Thyroid gland (tissue), 4 donors: ENCODE data around the gene MRPL42. TPM values are rescaled to one million over a fixed set of nuclear protein-coding genes. Genes with fewer than 3 reads are reported as not detected.

ENCODE experiments used
- DNase-seq, 2 donors: peaks; one replicate each; pipeline ENCODE4 v3.0.0-alpha.2; 2019
- H3K27ac ChIP-seq, 3 donors: fragments of 200-600 bp; sonication (generic); 1 replicate in 2 of 3; 2 replicates in 1 of 3; pipeline ENCODE4 v1.5.1; 2016 to 2019; ENCODE audit warnings: mild to moderate bottlenecking in 1 of 3, moderate library complexity in 1 of 3
- H3K27me3 ChIP-seq: fragments of 200-600 bp; sonication (generic); one replicate; pipeline ENCODE4 v1.5.1; 2019
- H3K36me3 ChIP-seq, 2 donors: fragments of 200-600 bp; sonication (generic); one replicate each; pipeline ENCODE4 v1.5.1; 2016 to 2019
- H3K4me1 ChIP-seq, 2 donors: fragments of 200-600 bp; sonication (generic); one replicate each; pipeline ENCODE4 v1.5.1; 2017 to 2019
- H3K4me3 ChIP-seq, 3 donors: fragments of 200-600 bp; sonication (generic); replicated peaks in 1 of 3; 1 replicate in 2 of 3; 2 replicates in 1 of 3; pipeline ENCODE4 v1.5.1; 2016; ENCODE audit warnings: mild to moderate bottlenecking in 1 of 3
- H3K9me3 ChIP-seq: fragments of 200-600 bp; sonication (generic); one replicate; pipeline ENCODE4 v1.5.1; 2017
- POLR2A ChIP-seq, 2 donors: fragments of 450-650 bp; IDR thresholded peaks; one replicate each; pipeline ENCODE4 v1.6.1; 2017; ENCODE audit warnings: antibody characterized with exemption in 2 of 2, mild to moderate bottlenecking in 2 of 2, moderate library complexity in 1 of 2
- WGBS, 2 donors: methylation state at CpG; one replicate each; pipeline ENCODE4 v1.1.5; 2017; 5-methylcytosine and 5-hydroxymethylcytosine counted together
- intact Hi-C: fragments of 100-400 bp; cut with DNase I; formaldehyde crosslinking; loops from one replicate; pipeline ENCODE4 v1.15.1; 2023
- total RNA-seq, 4 donors: library from RNA; depleted of rRNA; stranded (reverse); fragments of >200 nt; gene quantifications; one replicate each; pipeline ENCODE4 v1.2.3, GENCODE V29; 2016
- TF ChIP-seq, protein P1 (sequence below), 6 experiments: fragments of 200-600 bp in 3 of 6; fragments of 450-650 bp in 3 of 6; sonication (generic) in 3 of 6; IDR thresholded peaks; one replicate each; pipeline ENCODE4 v1.5.1; 2016 to 2019; ENCODE audit warnings: antibody characterized with exemption in 6 of 6, mild to moderate bottlenecking in 2 of 6, inconsistent platforms in 1 of 6, moderate library complexity in 1 of 6

The MRPL42 gene
- total RNA-seq, 4 donors from 2014 or later, result 42.1 to 71.8 (median 64.0) TPM

DNA sequence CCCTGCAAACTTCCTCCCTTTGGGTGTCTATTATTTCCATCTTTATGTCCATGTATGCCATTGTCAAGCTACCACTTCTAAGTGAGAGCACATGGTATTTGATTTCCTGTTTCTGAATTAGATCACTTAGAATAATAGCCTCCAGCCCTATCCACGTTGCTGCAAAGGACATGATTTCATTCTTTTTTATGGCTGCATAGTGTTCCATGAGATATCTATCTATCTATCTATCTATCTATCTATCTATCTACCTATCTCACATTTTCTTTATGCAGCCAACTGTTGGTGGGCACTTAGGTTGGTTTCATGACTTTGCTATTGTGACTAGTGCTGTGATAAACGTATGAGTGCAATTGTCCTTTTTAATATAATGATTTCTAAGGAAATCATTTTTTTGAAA lies 11.2 kb upstream of the MRPL42 start:
- no peaks in the 10 kb centered on the region for H3K4me1 ChIP-seq
- 76 to 77% methylated on average over 2 of the region's 2 CpGs for WGBS, 2 donors
- no peaks in the 10 kb centered on the region for H3K27me3 ChIP-seq
- no peaks in the 10 kb centered on the region for H3K9me3 ChIP-seq
- DNase-seq, result no peak
- intact Hi-C loops, result no loop called here
- H3K27ac ChIP-seq, result no peak overlapping the region
- TF ChIP-seq, protein P1, sequence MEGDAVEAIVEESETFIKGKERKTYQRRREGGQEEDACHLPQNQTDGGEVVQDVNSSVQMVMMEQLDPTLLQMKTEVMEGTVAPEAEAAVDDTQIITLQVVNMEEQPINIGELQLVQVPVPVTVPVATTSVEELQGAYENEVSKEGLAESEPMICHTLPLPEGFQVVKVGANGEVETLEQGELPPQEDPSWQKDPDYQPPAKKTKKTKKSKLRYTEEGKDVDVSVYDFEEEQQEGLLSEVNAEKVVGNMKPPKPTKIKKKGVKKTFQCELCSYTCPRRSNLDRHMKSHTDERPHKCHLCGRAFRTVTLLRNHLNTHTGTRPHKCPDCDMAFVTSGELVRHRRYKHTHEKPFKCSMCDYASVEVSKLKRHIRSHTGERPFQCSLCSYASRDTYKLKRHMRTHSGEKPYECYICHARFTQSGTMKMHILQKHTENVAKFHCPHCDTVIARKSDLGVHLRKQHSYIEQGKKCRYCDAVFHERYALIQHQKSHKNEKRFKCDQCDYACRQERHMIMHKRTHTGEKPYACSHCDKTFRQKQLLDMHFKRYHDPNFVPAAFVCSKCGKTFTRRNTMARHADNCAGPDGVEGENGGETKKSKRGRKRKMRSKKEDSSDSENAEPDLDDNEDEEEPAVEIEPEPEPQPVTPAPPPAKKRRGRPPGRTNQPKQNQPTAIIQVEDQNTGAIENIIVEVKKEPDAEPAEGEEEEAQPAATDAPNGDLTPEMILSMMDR (IDR thresholded peaks at IDR 0.05), result no peak
- no peak for TF ChIP-seq POLR2A (IDR thresholded peaks at IDR 0.05)
- H3K36me3 ChIP-seq, result no peaks in the 10 kb centered on the region
- no peak overlapping the region for H3K4me3 ChIP-seq

DNA sequence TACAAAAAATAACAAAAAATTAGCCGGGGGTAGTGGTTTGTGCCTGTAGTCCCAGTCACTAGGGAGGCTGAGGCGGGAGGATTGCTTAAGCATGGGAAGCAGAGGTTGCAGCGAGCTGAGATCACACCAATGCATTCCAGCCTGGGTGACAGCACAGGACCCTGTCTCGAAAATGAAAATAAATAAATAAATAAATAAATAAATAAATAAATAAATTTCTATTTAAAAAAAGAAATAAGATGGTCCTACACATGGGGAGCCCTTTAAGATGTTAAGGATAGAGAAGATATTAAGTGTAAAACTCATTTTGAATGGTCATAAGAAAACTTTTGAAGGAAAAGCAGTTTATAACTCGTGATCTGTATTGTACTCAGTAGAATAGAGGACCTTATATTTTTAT lies 8.2 kb upstream of the MRPL42 start:
- WGBS, 2 donors, result 94 to 95% methylated on average over 5 of the region's 5 CpGs
- Histone ChIP-seq H3K4me3 (no peak overlapping the region), H3K4me1 (no peaks in the 10 kb centered on the region), H3K36me3 (no peaks in the 10 kb centered on the region), H3K27me3 (no peaks in the 10 kb centered on the region), H3K9me3 (no peaks in the 10 kb centered on the region), H3K27ac (no peak overlapping the region)
- TF ChIP-seq POLR2A (IDR thresholded peaks at IDR 0.05), result no peak
- TF ChIP-seq, protein P1 (IDR thresholded peaks at IDR 0.05), result no peak
- intact Hi-C loops, result no loop called here
- DNase-seq, result no peak

DNA sequence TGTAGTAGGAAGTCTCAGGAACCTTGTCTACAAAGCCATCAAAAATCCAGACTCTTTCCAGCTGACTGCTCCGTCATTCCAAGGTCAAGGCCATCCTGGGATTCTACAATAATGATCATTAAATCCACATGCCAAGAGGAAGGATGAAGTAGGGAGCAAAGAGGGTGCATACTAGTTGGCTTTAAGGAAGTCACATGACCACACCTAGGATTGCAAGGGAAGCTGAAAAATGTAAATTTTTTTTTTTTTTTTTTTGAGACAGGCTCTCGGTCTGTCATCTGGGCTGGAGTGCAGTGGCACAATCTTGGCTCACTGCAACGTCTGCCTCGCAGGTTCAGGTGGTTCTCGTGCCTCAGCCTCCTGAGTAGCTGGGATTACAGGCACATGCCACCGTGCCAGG lies 7.3 kb upstream of the MRPL42 start:
- WGBS, 2 donors, result 69 to 80% methylated on average over 6 of the region's 6 CpGs
- Histone ChIP-seq H3K9me3 (no peaks in the 10 kb centered on the region), H3K4me3 (no peak overlapping the region), H3K4me1 (no peaks in the 10 kb centered on the region), H3K27me3 (no peaks in the 10 kb centered on the region), H3K27ac (no peak overlapping the region), H3K36me3 (no peaks in the 10 kb centered on the region)
- intact Hi-C loops, result no loop called here
- TF ChIP-seq, protein P1 (IDR thresholded peaks at IDR 0.05), result no peak
- TF ChIP-seq POLR2A (IDR thresholded peaks at IDR 0.05), result no peak
- no peak for DNase-seq

DNA sequence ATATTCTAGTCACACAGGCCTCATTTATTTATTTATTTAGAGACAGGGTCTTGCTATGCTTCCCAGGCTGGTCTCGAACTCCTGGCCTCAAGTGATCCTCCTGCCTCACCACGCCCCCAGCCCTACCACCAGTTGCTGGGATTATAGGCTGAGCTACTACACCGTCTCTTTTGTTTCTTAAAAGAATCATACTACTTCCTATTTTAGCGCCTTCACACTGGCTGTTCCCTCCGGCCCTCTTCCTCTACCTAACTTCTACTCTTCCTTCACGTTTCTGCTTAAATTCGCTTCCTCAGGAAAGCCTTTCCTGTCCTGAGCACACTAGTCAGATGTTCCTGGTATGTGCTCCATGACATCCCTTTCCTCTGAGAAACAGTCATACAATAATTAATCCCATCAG lies 6.4 kb upstream of the MRPL42 start:
- TF ChIP-seq, protein P1 (IDR thresholded peaks at IDR 0.05), result no peak
- no peak for TF ChIP-seq POLR2A (IDR thresholded peaks at IDR 0.05)
- Histone ChIP-seq H3K27ac (no peak overlapping the region), H3K27me3 (no peaks in the 10 kb centered on the region), H3K4me3 (no peak overlapping the region), H3K9me3 (no peaks in the 10 kb centered on the region), H3K36me3 (no peaks in the 10 kb centered on the region), H3K4me1 (no peaks in the 10 kb centered on the region)
- intact Hi-C loops, result no loop called here
- no peak for DNase-seq
- 78% methylated on average over 7 of the region's 7 CpGs for WGBS, 2 donors

DNA sequence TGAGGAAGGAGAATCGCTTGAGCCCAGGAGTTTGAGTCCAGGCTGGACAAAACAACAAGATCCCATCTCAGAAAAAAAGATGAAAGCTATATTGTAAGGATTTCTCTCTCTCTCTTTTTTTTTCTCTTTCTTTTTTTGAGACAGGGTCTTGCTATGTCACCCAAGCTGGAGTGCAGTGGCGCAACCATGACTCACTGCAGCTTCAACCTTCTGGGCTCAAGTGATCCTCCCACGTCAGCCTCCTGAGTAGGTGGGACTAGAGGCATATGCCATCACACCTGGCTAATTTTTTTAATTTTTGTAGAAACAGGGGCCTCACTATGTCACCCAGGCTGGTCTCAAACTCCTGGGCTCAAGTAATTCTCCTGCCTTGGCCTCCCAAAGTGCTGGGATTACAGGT lies 5.8 kb upstream of the MRPL42 start:
- 96 to 98% methylated on average over 3 of the region's 3 CpGs for WGBS, 2 donors
- no peak for TF ChIP-seq POLR2A (IDR thresholded peaks at IDR 0.05)
- TF ChIP-seq, protein P1 (IDR thresholded peaks at IDR 0.05), result no peak
- intact Hi-C loops, result no loop called here
- Histone ChIP-seq H3K4me1 (no peaks in the 10 kb centered on the region), H3K27me3 (no peaks in the 10 kb centered on the region), H3K4me3 (no peak overlapping the region), H3K27ac (no peak overlapping the region), H3K9me3 (no peaks in the 10 kb centered on the region), H3K36me3 (no peaks in the 10 kb centered on the region)
- no peak for DNase-seq
